NK-92 (cell line): ENCODE data around the gene GPC6.
"Not testable (repeated sequence)": the region's sequence is repeated elsewhere in the genome, so short reads cannot be mapped to it uniquely, and the experiment has no call there.

Source experiments
- DNase-seq: peaks from one replicate; lab custom pipeline; 2025; ENCODE audit not compliant: unreplicated experiment; lab: John Stamatoyannopoulos, UW

The GPC6 gene

DNA sequence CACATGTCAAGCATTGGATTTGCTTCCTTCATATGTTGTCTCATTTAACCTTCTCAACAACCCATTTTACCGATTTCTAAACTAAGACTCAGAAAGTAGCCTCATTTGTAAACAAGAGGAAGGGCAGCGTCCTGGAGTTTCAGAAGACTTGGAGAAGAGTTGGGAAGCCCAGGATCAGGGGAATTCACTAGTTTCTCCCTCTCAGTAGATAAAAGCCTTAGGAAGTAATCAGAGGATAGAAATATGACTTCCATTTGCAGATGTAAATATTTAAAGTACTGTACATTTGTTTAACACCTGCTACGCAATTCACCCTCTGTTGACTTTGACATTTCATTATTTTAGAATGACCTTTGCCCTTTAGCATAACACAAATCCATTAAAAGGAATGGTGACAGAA lies 1036.4 kb downstream of the GPC6 start:
- no peak for DNase-seq

- DNase-seq, result no peak
Observed at GRCh38 chr13:94267581-94268366, 1041.2 kb downstream of the GPC6 start.

DNA sequence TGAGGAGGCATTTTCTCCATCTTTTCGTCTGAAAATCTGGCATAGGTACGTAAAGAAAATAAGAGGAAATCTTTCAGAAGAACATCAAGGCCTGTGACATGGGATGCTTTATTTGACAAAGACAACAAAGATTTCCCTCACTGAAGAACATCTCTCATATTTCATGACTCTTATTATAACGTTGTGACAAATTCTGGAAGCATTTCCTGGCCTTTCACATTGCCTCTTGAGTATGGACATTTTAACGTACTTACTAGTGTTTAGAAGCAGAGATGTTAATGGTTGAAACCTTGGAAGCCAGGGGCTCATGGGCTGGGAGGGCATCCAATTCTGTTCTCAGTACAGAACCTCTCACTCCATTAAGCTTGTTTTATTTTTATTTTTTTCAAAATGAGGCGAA lies 1042.1 kb downstream of the GPC6 start:
- DNase-seq, result no peak

GRCh38 chr13:94269557-94269956 lies 1043.0 kb downstream of the GPC6 start:
- no peak for DNase-seq

DNA sequence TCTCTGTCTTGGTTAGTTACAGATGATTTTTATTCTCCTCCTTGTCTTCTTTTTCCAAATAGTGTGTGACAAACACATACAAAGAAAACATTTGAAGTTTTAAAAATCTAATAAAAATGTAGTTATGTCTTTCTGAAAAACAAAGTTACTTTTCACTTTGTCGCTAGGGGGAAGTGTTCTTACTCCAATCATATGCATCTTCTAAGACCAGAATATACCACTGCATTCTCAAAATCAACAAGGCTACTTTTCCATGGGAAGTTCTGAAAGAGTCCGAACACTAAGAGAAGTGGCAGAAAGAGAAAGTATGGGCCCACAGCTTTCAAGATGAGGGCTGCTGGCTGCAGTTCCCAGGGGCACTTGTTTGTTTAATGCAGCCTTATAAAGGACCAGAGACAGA lies 1043.9 kb downstream of the GPC6 start:
- DNase-seq, result no peak

GRCh38 chr13:94272038-94272437 lies 1045.4 kb downstream of the GPC6 start:
- DNase-seq, result no peak

DNA sequence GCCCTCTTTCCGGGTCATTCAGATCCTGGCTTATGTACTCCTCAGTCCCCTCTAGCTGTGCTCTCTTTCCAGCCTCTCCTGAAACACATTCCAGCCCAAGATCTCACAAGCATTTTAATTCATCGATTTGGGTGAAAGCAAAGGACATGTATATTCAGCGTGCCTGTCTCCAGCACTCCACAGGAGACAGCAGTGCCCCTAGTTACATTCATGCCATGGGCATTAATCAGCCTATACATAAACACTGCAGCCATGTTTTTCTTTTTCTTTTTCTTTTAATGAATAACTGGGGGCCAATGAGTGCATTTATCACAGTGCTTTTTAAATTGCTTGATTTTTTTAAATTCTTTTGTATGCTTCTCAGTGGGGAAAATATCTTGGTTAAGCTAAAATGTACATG lies 1053.7 kb downstream of the GPC6 start:
- no peak for DNase-seq

DNA sequence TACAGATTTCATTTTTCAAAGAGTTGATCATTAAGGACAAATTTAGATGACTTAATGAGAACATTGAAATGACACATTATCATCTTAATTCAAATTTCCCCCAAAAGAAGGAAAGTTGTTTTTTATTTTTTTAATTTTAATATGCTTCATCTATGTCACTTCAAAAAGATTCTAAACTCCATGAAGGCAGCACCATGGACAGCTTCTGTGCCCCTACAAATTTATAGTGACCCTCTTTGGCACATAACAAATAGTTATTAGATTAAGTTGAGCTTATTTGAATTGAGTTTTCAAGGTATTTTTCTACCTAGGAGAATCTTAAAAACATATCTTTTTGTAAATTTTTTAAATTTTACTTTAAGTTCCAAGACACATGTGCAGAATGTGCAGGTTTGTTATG lies 1054.2 kb downstream of the GPC6 start:
- DNase-seq, result no peak

DNA sequence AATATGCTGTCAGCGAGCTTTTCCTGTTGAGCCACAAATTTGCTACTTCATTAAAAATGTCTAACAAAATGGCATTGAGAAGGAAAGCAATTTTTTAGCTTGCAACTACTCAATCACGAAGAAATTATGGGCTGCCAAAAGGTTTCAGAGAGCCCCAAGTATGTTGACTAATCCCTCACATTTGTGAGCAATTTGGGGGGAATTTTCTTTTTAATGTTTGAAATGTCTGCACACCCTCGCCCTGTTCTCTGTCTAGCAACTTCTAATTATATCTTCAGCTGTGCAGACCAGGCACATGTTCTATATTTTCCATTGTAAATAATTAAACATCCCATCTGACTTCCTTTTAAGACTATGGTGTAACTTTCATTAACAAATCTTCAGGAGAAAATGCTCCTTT lies 1060.0 kb downstream of the GPC6 start:
- no peak for DNase-seq

- DNase-seq, result no peak
Observed at GRCh38 chr13:94291631-94292322, 1065.2 kb downstream of the GPC6 start.

DNA sequence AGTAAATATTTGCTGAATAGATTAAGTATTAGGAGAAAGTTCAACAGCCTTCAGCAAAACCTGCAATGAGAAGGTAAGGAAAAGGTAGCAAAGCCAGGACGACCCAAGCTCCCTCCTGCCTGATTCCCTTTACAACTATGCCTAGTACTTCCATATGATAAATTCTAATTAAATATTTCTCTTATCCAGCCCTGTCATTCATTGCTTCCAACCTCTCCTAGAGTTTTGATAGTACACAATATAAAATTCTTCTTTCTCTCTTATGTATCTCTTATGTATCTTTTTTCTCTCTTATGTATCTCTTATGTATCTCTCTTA lies 1065.7 kb downstream of the GPC6 start:
- DNase-seq, result no peak

DNA sequence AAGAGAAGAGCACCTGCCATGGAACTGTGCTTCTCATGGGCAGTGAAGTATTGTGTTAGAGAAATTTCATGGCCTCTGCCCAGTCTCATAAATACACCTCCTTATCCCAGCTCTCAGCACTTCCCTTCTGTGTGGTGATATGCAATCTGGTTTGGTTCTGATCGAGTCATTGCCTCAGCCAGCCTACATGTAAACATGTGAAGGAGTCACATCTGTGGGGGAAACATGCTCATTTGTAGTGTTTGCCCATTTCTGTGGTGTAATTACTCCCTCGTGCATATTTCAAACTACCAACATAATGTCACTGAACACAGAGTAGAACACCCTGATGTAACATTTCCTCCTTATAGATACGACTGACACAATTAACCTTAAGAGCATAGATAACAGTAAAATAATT lies 1069.9 kb downstream of the GPC6 start:
- DNase-seq, result no peak

DNA sequence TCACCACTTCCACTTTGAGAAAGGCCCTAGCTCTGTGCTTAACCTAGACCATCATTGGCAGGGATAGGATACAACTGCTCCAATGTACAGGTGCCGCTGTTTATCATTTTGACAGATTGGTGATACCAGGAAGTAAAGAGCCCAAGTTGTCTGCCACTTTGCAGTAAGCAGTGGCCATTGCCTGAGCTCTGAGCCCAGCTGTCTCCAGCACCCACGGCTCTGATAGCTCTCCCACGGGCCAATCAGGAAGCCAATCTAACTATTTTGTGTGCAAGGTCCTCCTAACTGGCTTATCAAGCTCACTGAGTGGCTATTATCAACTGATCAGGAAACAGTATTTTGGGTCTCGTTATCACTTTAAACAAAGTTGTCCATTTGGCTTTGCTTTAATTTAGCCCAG lies 1071.7 kb downstream of the GPC6 start:
- no peak for DNase-seq

DNA sequence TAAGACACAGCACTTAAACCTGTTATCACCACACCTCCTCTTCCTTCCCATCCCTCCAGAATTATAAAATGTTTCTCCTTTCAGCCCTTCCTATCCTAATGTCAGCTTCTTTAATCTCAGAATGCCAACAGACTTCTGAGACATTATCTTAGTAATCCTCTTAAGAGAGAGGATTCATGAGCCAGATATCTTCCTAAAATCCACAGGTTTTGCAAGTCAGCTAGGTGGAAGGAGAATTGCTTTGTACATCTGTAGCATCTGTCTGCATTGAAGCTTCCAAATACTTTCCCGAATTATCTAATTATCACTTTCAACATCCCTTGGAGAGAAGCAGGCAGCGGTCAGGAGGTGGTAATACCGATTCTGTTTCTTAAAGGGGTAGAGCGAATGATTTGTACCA lies 1073.8 kb downstream of the GPC6 start:
- no peak for DNase-seq

GRCh38 chr13:94301487-94301886 lies 1074.9 kb downstream of the GPC6 start:
- DNase-seq, result no peak

GRCh38 chr13:94302847-94303565 lies 1076.4 kb downstream of the GPC6 start:
- DNase-seq, result not testable (repeated sequence)

- no peak for DNase-seq
Observed at GRCh38 chr13:94303644-94304174, 1077.1 kb downstream of the GPC6 start.

DNA sequence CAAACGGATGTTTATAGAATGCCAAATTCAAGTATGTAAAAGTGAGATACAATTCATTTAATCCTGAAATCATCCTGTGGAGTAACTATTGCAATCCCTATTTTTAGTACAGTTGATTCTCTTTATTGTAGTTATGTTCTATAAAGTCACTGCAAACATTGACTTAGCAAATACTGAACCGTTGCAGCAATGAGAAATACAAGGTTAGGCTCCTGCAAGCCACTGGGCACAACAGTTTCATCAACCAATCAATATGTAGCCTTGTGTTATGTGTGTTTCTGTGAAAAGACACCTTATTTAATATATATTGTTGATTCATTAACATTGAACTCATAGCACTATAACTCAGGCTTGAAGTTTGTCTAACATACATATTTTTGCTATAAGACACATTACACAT lies 1078.4 kb downstream of the GPC6 start:
- no peak for DNase-seq

DNA sequence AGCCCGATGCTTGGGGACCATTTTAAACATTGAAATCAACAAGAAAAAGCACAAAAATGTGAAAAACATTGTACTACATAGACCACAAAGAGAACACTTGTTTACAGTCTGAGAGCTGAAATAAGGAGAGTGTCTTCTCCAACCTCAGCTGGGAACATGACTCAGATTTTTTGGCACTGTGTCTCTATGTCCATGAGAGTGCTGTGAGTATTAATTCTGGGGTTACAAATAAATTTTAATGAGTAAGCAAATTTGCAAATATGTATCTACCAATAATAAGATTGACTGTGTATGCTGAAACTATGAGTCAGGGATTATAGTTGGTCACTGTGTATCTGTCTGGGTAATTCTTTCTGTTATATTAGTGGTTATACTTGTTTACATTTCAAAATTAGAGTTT lies 1078.9 kb downstream of the GPC6 start:
- no peak for DNase-seq

- no peak for DNase-seq
Observed at GRCh38 chr13:94305934-94306333, 1079.3 kb downstream of the GPC6 start.

GRCh38 chr13:94308832-94309231 lies 1082.2 kb downstream of the GPC6 start:
- no peak for DNase-seq

DNA sequence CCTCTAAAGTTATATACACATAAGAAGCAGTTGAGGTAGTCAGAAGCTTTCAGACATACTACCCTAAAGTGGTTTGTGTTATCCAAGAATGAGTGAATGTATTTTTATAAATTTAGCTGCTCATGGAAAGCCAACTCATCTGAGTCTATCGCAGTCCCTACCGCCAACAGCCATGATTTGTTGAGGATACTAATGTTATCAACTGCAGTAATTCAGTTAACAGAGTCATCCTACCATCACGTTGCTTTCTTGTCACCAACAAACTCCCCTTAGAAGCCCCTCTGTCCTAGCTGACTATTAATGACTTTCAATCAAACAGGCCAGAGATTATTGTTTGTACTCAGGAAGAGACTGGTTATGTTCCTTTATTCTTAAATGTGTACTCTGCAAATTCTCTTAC lies 1083.0 kb downstream of the GPC6 start:
- no peak for DNase-seq
